HG02642 (cell line): ENCODE results near the gene SNX7.

Experiments
- ATAC-seq: cut with Tn5 transposase; IDR thresholded peaks from one replicate; pipeline ENCODE4 v1.9.1; 2021; ENCODE audit warnings: mild to moderate bottlenecking; ENCODE audit not compliant: unreplicated experiment, poor library complexity

The SNX7 gene

DNA sequence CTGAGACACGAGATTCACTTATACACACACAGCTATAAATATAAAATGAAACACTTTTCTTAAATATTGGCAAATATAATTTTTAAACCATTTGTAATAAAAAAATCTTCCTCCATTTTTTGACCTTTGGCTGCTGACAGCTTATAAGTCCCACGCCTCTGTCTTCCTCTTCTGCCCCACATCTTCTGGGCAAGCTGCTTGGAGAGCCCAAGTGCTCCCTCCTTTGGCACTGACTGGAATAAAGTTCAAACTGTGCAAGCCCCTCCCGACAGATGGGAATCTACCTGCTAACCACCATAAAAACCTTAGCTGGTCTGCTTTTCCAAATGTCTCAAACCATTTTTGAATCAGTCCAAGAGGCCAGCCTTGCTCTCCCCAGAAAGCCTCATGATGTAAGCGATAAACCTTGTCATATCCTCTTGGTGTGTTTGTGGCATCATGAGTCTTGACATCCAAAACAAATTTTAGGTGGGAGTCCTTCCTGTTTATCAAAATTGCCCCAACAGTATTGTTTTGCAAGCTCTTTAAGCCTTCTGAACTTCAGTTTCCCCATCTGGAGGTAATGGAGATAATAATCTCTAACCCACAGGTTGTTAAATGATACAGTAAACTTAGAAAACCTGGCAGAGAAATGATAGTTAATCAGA, 99.8 kb downstream of the SNX7 start:
- no peak for ATAC-seq

DNA sequence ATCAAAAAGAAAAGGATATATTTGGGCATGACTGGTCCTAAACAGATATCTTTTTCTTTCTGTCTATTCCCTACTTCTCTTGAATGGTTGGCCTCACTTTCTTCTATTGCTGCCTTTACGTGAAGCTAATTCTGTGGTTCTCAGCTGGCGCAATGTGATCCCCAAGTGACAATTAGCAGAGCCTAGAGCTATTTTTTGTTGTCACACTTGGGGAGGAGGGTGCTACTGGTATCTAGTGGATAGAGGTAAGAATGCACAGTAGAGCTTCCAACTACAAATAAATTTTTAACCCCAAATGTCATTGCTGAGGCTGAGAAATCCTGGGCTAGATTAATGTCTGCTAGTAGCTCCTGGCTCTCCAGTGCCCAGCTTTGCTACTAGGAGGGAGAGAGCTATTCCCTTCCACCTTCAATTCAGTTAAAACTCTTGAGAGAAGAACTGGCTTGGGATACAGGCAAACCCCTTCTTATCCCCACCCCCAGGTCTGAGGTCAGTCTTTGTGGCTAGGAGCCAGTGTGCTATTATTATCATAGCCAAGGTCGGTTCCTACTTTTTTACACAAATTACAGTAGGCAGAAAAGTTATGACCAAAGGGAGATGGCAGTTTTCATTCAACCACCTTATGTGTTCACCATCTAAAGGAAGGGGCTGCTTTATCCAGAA, 102.1 kb downstream of the SNX7 start:
- ATAC-seq, result no peak

DNA sequence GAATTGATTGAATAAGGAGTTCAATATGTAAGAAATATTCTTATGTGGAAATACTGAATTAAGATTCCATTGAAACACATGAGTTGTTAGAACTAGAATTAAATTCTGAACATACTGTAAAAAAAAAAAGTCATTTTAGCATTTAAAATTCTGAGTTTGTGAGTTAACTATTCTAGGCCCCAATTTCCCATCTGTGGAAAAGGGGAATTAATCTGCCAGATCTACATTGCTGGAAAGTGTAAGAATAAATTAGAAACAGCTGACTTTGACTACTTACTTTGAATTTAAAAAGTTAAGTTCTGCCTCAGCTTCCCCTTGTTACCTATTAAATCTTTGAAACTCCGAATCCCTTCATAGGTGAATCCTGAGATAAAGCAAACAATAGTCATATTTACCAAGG, 103.0 kb downstream of the SNX7 start:
- ATAC-seq, result no peak

DNA sequence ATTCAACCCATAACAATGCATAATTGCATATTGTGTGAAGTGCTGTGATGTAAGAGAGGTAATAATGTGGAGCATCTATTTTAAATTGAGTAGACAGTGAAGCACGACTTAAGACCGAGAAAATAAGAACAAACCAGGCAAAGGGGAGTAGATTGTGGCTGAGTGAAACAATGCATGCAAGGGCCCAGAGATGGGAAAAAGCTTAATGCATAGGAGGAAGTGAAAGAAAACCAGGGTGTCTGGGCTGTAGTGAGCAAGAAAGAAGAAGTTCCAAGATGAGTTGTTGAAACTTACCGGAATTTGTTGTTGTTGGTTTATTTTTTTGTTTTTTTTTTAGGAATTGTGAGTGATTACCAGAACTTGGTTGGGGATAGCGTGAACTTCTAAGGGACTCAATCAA, 104.7 kb downstream of the SNX7 start:
- peak; percentile 46 for ATAC-seq

DNA sequence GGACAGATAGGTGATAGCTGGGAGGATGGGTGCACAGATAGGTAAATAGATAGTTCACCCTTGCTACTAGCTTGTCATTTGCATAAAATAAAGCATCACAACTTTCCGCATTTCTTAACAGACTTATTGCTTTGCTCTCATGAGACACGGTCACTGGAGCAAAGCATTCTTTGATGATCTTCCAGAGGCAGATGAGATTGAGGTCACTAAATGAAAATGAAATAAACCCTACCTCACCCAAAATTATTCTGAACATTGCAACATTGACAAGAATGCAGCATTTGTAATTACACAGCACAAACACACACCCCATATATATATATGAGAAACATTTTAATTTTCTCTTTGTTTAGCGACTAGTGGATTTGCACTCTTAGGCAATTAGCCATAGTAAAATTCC, 107.6 kb downstream of the SNX7 start:
- ATAC-seq, result no peak

DNA sequence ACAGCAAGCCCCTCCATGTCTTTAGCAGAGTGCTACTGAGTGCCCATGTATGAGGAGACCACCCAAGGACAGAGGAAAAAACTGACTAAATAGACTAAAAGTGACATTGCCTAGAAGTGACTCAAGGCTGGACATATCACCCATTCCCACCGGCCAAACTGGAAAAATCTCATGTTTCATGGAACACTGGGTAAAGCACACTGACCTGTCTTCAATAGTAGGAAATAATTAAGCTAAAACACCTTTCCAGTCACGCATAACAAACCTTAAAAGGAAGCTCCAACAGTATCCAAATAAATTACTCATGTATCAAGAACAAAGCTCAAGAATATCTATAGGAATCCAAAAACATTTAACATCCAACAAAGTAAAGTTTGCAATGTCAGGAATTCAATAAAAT, 120.4 kb downstream of the SNX7 start:
- ATAC-seq, result no peak

DNA sequence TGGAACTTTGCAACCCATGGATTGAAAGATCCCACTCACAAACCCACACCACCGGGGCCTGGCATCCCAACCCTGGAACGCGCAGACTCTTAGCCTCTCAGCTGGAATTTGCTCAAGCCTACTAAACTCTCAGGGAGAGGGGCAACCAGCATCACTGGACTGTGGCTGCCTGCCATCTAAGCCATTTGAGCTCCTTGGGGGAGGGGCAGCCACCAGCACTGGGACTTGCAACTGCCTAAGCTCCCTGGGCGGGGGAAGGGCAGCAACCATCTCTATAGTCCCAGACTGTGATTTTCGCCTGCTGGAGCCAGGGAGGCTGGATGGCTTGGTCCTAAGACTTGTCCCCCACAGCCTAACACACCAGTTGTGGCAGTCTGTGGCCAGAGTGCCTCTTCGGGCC, 122.3 kb downstream of the SNX7 start:
- no peak for ATAC-seq

DNA sequence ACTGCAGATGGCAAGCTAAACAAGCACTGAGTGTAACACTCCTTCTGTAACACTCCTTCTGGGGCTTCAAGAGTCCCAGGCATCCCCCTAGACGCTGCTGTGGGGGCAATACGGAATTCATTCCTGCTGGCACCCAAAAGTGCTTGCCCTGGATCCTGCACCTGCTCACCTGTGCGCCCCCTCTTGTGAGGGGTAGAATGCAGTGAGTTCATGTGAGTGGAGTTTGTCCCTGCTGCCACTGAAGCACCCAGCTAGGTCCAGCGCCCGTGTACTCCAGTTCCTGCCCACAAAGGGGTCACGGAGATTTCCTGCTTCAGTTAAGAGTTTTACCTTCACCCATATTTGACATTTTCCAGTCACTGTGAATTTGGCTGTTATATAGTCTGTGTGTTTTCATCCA, 130.0 kb downstream of the SNX7 start:
- ATAC-seq, result no peak

DNA sequence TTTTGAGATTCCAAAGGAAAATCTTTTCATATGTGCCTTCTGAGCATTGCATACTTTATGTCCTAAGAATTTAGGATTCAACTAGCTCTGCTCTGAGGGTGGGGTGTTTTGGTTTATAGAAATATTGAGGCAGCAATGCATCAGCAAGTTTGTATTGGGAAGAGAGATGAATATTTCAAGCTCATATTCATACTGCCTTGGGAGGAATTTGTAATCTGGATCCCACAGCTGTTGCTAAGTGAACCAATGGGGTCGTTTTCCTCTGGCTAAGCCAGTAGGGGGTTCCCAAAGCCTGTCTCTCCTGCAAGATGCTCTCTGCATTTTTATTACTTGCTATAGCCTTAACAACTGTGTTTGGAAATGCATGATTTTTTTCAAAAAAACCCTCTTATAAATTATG, 130.6 kb downstream of the SNX7 start:
- no peak for ATAC-seq

DNA sequence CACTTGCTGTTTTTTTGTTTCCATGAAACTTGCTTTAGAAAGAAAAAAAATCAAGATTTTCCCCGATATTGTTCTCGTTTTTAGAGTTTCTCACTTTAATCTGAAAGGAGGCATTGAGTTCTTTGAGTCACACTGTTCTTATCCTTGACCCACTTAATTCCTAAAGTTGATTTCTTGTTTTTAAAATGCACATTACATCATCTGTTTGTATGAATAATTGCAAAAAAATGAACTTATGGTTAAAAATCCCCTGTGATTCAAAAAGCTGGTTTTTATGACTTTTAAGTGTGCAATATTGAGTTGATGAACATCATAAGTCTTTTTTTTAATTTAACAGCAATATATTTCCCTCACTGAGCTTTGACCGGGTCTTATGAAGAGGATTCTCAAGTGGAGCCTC, 131.6 kb downstream of the SNX7 start:
- ATAC-seq, result no peak

DNA sequence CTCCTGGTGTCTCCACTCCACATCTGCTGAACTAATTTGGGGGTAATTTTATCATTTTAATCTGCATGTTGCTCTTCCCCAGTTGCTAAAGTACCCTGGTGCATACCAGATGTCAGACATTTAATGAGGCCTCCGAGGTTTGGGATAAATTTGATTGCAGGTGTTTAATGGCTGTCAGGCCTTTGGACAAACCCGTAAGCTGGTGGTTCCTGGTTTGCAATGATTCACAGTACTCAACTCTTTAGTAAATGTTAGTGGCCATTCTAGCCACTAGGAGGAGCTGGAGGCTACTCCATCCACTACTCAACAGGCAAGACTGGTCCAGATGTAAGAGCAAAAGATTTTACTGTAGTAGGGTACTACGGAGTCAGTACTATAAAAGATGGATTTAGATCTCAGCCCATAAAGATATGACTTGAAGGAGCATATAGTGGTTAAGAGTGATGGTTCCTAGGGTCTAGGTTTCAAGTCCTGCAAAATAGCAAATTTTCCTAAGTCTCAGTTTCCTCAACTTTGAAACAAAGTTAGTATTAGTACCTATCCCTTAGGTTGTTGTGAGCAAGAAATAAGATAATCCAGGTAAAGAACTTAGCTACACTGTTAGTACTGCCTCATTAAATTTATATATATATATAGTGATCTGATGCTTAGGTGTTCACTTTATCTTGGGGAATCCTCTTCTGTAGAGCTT, 132.8 kb downstream of the SNX7 start:
- peak; percentile 99 for ATAC-seq

DNA sequence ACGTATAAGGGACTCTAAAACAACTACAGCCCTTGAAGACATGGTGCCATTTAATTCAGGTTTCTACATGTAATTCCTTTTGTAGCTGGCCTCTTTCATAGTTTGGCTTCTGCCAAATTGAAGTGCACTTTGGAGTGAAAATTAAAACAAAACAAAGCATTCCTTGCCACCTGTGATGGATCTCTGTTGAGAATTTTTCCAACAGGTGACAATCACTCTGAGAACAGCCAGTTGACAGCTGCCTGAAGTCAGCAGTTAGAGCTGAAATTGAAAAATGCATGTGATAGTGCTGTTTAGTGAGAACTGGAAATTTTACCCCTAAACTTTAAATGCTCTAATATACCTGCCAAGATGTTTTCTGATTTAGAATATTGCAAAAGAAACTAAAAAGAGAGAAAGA, 134.5 kb downstream of the SNX7 start:
- no peak for ATAC-seq

DNA sequence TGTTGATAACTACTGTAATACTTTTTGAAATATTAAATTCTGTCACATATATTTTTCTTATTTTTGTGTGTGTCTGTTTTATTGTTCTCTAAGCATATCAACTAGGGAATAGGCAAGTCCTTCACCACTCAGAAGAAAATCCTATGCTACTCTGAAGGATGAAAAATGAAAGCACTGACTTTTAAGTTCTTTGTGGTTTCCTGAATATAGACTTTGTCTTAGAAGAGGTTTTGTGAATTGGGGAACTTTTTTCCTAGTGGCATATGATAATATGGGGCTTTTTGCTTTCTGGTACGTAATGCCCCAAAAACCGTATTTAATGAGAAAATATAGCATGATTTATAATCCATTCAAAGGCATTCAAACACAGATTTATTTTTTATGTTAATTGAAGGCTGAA, 136.0 kb downstream of the SNX7 start:
- no peak for ATAC-seq
